Measurements from ENCODE around the gene LIFR.

- TF ChIP-seq POLR2A (IDR thresholded peaks at IDR 0.05) (no peak), CTCF (IDR thresholded peaks at IDR 0.05) (no peak)
Measured at GRCh38 chr5:38557308-38557710, 863 bp upstream of the LIFR start.

Measured in sigmoid colon (tissue), 3 donors.